ENCODE results near the gene GABRB2.
"Not testable (repeated sequence)": the region's sequence is repeated elsewhere in the genome, so short reads cannot be mapped to it uniquely, and the experiment has no call there.

The GABRB2 gene

GRCh38 chr5:161546470-161547301 is at the start of gene GABRB2:
Gene GABRB2 (minus strand): TSS chr5:161546725. CDS start chr5:161546643, 82 bp downstream.
- no peak for DNase-seq (ENCODE audit: low read depth in 2 of 2, low spot score in 1 of 2)

GRCh38 chr5:161585798-161586197 is 39.3 kb upstream of the GABRB2 start:
- DNase-seq (ENCODE audit: low read depth in 2 of 2, low spot score in 1 of 2): no peak

- DNase-seq (ENCODE audit: low read depth in 2 of 2, low spot score in 1 of 2): no peak
These were observed 34.1 kb upstream of the GABRB2 start for GRCh38 chr5:161580621-161581020.

DNA sequence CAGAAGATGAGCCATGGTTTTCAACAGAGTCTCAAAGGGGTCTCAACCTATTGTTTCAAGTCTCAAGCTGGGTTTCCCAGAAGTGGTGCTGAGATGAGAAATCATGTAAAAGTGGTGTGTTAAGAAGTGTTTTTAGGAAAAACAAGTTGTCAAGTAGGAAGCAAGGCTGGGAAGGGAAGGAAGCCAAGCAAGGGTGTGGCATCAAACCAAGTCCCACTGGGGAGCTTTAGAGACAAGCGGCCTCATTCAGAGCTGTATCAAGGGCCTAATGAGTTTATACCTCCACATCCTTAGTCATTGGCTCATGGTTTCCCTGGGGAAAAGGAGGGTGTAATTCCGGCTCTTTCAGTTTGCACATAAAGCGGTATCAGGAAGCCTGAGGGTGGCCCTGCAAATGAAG is 26.4 kb upstream of the GABRB2 start:
- DNase-seq (ENCODE audit: low read depth in 2 of 2, low spot score in 1 of 2): no peak

GRCh38 chr5:161566081-161566480 is 19.6 kb upstream of the GABRB2 start:
- DNase-seq (ENCODE audit: low read depth in 2 of 2, low spot score in 1 of 2): no peak

- DNase-seq (ENCODE audit: low read depth in 2 of 2, low spot score in 1 of 2): no peak
These were observed 15.9 kb upstream of the GABRB2 start for GRCh38 chr5:161562446-161562845.

DNA sequence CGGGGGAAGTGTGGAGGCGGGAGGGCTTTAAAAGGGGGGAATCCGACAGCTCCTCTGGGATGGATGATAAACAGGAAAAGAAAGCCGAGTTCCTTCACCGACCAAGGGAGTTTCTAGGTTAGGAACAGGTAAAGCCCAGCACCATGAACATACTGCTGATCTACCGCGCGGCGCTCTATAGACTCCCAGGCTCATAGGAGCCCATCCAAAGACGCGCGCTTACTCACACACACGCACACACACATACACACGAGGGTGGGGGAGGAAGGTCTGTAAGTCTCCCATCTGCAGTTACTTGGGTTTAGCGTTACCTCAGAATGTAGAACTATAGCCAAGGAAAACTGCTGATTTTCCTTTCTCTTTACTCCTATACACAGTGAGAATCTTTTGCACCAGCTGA is 2.6 kb upstream of the GABRB2 start:
- DNase-seq (ENCODE audit: low read depth in 2 of 2, low spot score in 1 of 2): no peak

- no peak for DNase-seq (ENCODE audit: low read depth in 2 of 2, low spot score in 1 of 2)
These were observed 2.1 kb upstream of the GABRB2 start for GRCh38 chr5:161548487-161549094.

- no peak for DNase-seq (ENCODE audit: low read depth in 2 of 2, low spot score in 1 of 2)
These were observed 1.4 kb upstream of the GABRB2 start for GRCh38 chr5:161547738-161548486.

DNA sequence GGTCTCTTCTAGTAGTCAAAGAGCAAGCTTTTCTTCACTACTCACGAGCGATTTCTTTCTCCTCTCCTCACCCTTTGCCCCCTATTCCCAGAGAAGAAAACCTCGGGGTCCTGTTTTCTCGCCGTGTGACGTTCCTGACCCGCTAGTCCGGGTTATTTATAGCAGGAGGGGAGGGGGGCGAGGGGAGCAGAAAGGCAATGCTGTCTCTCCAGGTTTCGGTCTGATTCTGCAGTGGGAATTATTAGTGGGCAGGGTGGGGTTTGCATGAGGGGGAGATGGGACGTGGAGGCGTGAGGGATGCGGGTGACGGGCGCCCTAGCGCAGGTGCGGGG is 847 bp upstream of the GABRB2 start:
- no peak for DNase-seq (ENCODE audit: low read depth in 2 of 2, low spot score in 1 of 2)

DNA sequence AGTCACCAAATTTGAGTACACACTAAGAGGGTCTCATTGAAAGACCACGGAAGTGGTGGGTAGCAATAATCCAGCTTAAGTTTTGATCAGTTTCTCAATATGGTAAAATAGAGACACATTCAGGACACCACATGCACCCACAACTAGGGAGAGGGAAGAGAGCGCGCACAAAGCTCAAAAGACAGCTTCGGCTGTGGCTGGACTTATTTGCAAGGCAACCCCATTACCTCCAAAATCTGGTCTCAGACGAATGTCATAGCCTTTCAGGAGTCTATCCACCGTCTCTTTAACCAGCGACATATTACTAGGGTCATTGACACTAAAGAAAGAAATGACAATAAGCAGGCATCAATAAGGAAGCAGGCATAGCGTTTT is 443 bp downstream of the GABRB2 start:
- DNase-seq (ENCODE audit: low read depth in 2 of 2, low spot score in 1 of 2): no peak

GRCh38 chr5:161545344-161546094 is 1.0 kb downstream of the GABRB2 start:
- no peak for DNase-seq (ENCODE audit: low read depth in 2 of 2, low spot score in 1 of 2)

DNA sequence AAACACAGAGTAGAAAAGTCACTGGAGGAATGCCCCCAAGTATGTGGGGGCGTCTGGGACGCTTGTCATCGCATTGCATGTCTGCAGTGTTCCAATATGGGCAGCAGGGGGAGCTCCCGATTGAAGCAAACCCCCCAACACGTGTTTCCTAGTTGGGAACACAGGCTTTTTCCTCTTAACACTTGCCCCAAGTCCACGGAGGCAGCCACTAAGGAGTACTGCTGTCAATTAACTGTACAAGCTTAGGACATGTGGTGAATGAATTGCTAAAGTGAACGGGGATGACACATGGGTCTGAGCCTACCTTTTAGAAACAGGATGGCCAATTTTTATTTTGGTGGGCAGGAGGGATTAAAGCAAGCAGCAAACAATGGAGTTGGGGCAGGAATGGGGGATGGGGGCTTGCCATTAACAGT is 2.2 kb downstream of the GABRB2 start:
- DNase-seq (ENCODE audit: low read depth in 2 of 2, low spot score in 1 of 2): no peak

DNA sequence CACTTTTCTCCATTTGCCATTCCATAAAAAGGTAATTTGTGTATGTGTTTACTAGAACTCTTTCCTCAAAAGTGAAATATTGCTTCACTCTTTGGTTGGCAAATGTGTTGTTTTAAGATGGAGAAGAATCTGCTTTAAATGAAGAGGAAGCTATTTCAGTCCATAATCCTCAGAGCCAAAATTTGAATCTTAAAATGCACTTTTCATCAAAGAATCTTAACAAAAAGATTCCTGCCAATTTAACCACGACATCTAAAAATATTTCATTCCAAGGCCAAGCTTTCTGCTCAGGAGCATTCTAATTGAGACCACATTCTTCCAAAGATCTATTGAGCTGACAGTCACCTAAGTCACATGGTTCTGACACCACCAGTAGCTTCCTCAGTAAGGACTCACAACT is 7.5 kb downstream of the GABRB2 start:
- DNase-seq (ENCODE audit: low read depth in 2 of 2, low spot score in 1 of 2): no peak

DNA sequence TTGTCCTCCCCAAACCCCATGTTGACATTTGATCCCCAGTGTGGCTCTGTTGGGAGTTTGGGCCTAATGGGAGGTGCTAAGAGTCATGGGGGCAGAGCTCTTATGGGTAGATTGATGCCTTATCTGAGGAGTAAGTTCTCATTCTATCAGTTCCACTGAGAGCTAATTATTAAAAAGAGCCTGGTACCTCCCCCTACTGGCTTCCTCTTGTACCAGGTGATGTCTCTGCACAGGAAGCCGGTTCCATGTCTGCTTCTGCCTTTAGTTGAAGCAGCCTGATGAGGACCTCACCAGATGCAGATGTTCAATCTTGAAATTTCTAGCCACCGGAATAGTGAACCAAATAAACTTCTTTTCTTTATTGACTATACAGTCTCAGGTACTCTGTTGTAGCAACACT is 10.8 kb downstream of the GABRB2 start:
- DNase-seq (ENCODE audit: low read depth in 2 of 2, low spot score in 1 of 2): no peak

- no peak for DNase-seq (ENCODE audit: low read depth in 2 of 2, low spot score in 1 of 2)
These were observed 15.8 kb downstream of the GABRB2 start for GRCh38 chr5:161530700-161531099.

- DNase-seq (ENCODE audit: low read depth in 2 of 2, low spot score in 1 of 2): no peak
These were observed 32.6 kb downstream of the GABRB2 start for GRCh38 chr5:161513942-161514341.

- DNase-seq (ENCODE audit: low read depth in 2 of 2, low spot score in 1 of 2): no peak
These were observed 38.9 kb downstream of the GABRB2 start for GRCh38 chr5:161507591-161507990.

- not testable (repeated sequence) for DNase-seq (ENCODE audit: low read depth in 2 of 2, low spot score in 1 of 2)
These were observed 41.4 kb downstream of the GABRB2 start for GRCh38 chr5:161505160-161505559.

DNA sequence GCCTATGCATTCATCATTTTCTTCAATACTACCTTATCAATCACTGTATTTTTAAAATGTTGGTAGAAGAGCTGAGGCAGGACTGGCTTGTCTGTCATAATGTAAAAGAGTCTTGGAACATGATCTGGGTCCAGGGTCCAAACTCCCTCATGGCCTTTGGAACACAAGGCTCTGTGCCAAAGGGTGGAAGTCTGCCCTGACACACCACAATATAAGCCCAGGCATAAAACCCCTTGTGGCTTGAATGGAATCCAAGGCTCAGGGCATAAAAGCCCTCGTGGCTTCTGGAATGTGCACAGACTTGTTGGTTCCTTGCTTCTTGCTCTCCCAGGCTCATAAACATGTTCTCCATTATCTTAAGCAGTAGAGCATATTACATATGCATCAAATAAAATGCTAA is 48.0 kb downstream of the GABRB2 start:
- no peak for DNase-seq (ENCODE audit: low read depth in 2 of 2, low spot score in 1 of 2)

- DNase-seq (ENCODE audit: low read depth in 2 of 2, low spot score in 1 of 2): no peak
These were observed 62.8 kb downstream of the GABRB2 start for GRCh38 chr5:161483721-161484120.

All from stimulated activated CD8-positive, alpha-beta memory T cell treated with anti-CD3 and anti-CD28 coated beads, Interleukin-4, amount 100 ng/mL, for 1 hour (primary cell).